Right forelimb (tissue), 1 donor: ENCODE data around the gene CFAP74.
"Not testable (repeated sequence)": the region's sequence is repeated elsewhere in the genome, so short reads cannot be mapped to it uniquely, and the experiment has no call there.

Experiments
- DNase-seq: peaks from one replicate; pipeline ENCODE4 v3.0.0-alpha.2; 2018

Gene CFAP74

GRCh38 chr1:1893291-1893985, 110.1 kb downstream of the CFAP74 start:
- no peak for DNase-seq

- DNase-seq: no peak
Observed at GRCh38 chr1:1892763-1893120, 110.8 kb downstream of the CFAP74 start.

GRCh38 chr1:1892079-1892762, 111.4 kb downstream of the CFAP74 start:
- no peak for DNase-seq

- no peak for DNase-seq
Observed at GRCh38 chr1:1891349-1892078, 112.1 kb downstream of the CFAP74 start.

- peak; percentile 97 for DNase-seq
Observed at GRCh38 chr1:1890506-1891348, 112.9 kb downstream of the CFAP74 start, which contains the start of gene GNB1. GNB1 (minus strand) TSS chr1:1891087; CDS start chr1:1825453, 65,634 bp downstream.

GRCh38 chr1:1889847-1890505, 113.6 kb downstream of the CFAP74 start:
- DNase-seq: peak; percentile 73

GRCh38 chr1:1889090-1889750, 114.4 kb downstream of the CFAP74 start:
- no peak for DNase-seq

GRCh38 chr1:1883890-1884289, 119.7 kb downstream of the CFAP74 start:
- DNase-seq: not testable (repeated sequence)

GRCh38 chr1:1883092-1883873, 120.3 kb downstream of the CFAP74 start:
- DNase-seq: no peak

- no peak for DNase-seq
Observed at GRCh38 chr1:1881727-1882126, 121.9 kb downstream of the CFAP74 start.

GRCh38 chr1:1880617-1881312, 122.8 kb downstream of the CFAP74 start:
- no peak for DNase-seq

- DNase-seq: no peak
Observed at GRCh38 chr1:1879942-1880341, 123.6 kb downstream of the CFAP74 start.

- no peak for DNase-seq
Observed at GRCh38 chr1:1877865-1878436, 125.6 kb downstream of the CFAP74 start.

GRCh38 chr1:1876335-1876930, 127.2 kb downstream of the CFAP74 start:
- DNase-seq: no peak

GRCh38 chr1:1875932-1876331, 127.7 kb downstream of the CFAP74 start:
- DNase-seq: no peak

- DNase-seq: no peak
Observed at GRCh38 chr1:1874901-1875300, 128.7 kb downstream of the CFAP74 start.

- no peak for DNase-seq
Observed at GRCh38 chr1:1873186-1873585, 130.4 kb downstream of the CFAP74 start.

- no peak for DNase-seq
Observed at GRCh38 chr1:1872329-1872994, 131.1 kb downstream of the CFAP74 start.
